Measurements from ENCODE around the gene STAT3. TPM values are rescaled to one million over a fixed set of nuclear protein-coding genes. Genes with fewer than 3 reads are reported as not detected.

The STAT3 gene
- total and polyA plus RNA-seq, 2 donors (not counting 1 experiment from before 2014, with no cell fraction given): 50.1 to 140 TPM

DNA sequence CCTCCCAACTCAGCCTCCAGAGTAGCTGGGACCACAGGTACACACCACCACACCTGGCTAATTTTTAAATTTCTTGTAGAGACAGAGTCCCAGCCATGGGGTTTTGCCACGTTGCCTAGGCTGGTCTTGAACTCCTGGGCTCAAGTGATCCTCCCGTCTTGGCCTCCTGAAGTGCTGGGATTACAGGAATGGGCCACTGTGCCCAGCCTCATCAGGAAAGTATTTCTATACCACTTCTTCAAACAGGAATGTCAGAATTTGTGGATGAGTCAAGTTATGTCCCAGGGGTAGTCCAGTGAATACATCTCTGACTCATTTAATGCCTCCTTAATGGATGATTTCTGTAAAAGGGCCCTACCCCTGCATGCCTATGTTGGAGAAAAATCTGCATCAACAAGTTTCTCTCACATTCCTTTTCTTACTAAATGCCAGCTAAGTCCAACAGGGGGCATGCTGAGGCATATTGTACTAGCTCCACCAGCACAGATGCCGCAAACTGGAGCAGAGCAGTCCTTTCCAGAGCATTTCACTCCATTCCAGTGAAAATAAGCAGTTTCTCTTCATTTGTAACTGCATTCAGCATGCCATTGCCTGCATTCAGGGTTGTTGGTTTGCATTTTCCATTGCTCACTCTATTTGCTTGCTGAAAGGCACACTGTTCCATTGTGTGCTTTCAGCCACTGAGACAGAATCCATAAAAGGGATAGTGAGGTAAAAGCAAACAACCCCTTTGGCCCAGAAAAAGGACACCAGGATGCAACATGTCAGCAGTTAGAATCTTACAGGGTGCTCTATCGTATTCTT lies 40.1 kb upstream of the STAT3 start:
- H4K20me1 ChIP-seq (ENCODE audit: control insufficient read depth, insufficient read depth, low read length, poor library complexity, severe bottlenecking): no peaks in the 10 kb centered on the region
- H3K79me2 ChIP-seq (ENCODE audit: control insufficient read depth, insufficient read depth, low read length): no peaks in the 10 kb centered on the region
- H2AFZ ChIP-seq (ENCODE audit: insufficient read depth, low read depth, low read length, poor library complexity, severe bottlenecking): no peak overlapping the region
- CTCF ChIA-PET: interaction anchor here (0.7 to 6.4 kb wide), 25 partner anchors 8 to 520 kb away, joined by 3 to 70 read pairs (median 5); no protein-coding TSS in a partner anchor
- peaks cover 0 to 23% (median 7%) of the 10 kb centered on the region in 4 experiments for H3K27me3 ChIP-seq (replicated peaks in 1 of 4; ENCODE audit: control extremely low read depth in 1 of 4, control insufficient read depth in 3 of 4, insufficient read depth in 4 of 4, low read length in 3 of 4)
- WGBS (ENCODE audit: insufficient coverage): 40% methylated on average over 3 of the region's 4 CpGs
- TF ChIP-seq, protein P1, sequence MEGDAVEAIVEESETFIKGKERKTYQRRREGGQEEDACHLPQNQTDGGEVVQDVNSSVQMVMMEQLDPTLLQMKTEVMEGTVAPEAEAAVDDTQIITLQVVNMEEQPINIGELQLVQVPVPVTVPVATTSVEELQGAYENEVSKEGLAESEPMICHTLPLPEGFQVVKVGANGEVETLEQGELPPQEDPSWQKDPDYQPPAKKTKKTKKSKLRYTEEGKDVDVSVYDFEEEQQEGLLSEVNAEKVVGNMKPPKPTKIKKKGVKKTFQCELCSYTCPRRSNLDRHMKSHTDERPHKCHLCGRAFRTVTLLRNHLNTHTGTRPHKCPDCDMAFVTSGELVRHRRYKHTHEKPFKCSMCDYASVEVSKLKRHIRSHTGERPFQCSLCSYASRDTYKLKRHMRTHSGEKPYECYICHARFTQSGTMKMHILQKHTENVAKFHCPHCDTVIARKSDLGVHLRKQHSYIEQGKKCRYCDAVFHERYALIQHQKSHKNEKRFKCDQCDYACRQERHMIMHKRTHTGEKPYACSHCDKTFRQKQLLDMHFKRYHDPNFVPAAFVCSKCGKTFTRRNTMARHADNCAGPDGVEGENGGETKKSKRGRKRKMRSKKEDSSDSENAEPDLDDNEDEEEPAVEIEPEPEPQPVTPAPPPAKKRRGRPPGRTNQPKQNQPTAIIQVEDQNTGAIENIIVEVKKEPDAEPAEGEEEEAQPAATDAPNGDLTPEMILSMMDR (IDR thresholded peaks at IDR 0.05): peak; percentile 83
- TF ChIP-seq EZH2 (IDR thresholded peaks at IDR 0.05; ENCODE audit: borderline replicate concordance, insufficient read depth, low read depth, low read length, poor library complexity, severe bottlenecking): no peak
- intact Hi-C loops (cut with micrococcal nuclease): loop anchor here (1.0 kb wide), 2 partner anchors 32 to 89 kb away; no protein-coding TSS in a partner anchor
- peaks cover 0 to under 1% (median 0%) of the 10 kb centered on the region in 3 donors for H3K9me3 ChIP-seq (ENCODE audit: control extremely low read depth in 1 of 3, control insufficient read depth in 2 of 3, insufficient read depth in 1 of 3, low read length in 2 of 3)
- POLR2A ChIA-PET: interaction anchor here (0.5 kb wide), 1 partner anchor 18 kb away, joined by 4 read pairs; no protein-coding TSS in a partner anchor
- no peaks in the 10 kb centered on the region for H3K36me3 ChIP-seq (replicated peaks in 1 of 2; ENCODE audit: control extremely low read depth in 1 of 2, control insufficient read depth in 1 of 2, extremely low read depth in 1 of 2, insufficient read depth in 2 of 2, low read length in 1 of 2)
- H3K4me1 ChIP-seq (ENCODE audit: control insufficient read depth in 2 of 2, insufficient read depth in 2 of 2, low read length in 2 of 2): peaks cover 5 to 8% of the 10 kb centered on the region in 2 donors
- H3K4me2 ChIP-seq (replicated peaks; ENCODE audit: low read depth, low read length, poor library complexity, severe bottlenecking): no peak overlapping the region
- no peak overlapping the region for H3K9ac ChIP-seq (ENCODE audit: low read length)
- H3K9me3 Mint-ChIP-seq (ENCODE audit: insufficient read depth): no peaks in the 10 kb centered on the region
- peaks cover 15% of the 10 kb centered on the region for H3K27me3 Mint-ChIP-seq
- no peak overlapping the region for H3K27ac Mint-ChIP-seq
- DNase-seq: peak; percentile 72
- H3K4me1 Mint-ChIP-seq: peaks cover 5% of the 10 kb centered on the region
- peak; percentile 60 for ATAC-seq (ENCODE audit: low read depth)
- H3K27ac ChIP-seq (ENCODE audit: low read length in 2 of 2): no peak overlapping the region
- H3K4me3 Mint-ChIP-seq: no peak overlapping the region
- no peak overlapping the region for H3K4me3 ChIP-seq (ENCODE audit: control extremely low read depth in 1 of 5, extremely low read depth in 1 of 5, insufficient read depth in 1 of 5, low read depth in 2 of 5, low read length in 4 of 5)

Data from B cell (primary cell).